ENCODE data around the gene NRXN3.

NRXN3 gene

DNA sequence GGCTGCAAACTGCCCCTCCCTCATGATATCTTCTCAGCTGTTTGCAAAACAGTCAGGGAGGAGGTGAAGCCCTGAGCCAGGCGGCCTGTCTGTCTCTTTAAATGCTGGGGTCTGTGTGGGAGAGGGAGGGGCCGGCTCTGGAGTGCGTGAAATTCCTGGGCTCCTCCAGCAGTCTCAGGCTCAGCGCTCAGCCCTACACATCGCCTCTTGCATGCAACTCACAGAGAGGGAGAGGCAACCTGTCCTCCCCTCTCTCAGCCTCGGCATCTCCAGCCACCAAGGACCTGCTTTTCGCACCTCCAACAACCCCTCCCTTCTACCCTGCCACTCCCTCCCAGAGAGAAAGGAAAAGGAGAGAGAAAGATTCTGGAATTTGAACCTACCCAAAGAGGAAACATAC, at the start of gene NRXN3:
Gene NRXN3 (plus strand): TSS at position 171 of the 400 bp plus-strand sequence. CDS start 72,721 bp downstream, outside the sequence.
- no peak for DNase-seq

DNA sequence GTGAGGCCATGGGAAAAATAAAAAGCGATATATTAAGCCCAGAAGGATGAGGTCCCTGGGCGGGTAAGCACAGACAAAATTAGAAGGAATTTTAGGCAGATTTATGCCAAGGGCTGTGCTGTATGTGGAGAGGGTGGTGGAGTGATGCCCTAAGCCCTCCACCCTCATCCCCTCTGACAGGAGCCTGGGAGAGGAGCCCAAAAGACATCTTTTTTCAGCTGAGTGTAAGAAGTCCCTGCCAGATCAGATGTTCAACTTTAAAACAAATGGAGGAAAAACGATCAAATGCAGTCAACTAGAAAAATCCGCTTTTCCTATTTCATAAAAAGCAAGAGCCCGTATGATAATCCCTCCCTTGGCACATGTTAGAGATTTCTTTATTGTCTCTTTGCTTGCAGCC, 47.7 kb upstream of the NRXN3 start:
- DNase-seq: no peak

DNA sequence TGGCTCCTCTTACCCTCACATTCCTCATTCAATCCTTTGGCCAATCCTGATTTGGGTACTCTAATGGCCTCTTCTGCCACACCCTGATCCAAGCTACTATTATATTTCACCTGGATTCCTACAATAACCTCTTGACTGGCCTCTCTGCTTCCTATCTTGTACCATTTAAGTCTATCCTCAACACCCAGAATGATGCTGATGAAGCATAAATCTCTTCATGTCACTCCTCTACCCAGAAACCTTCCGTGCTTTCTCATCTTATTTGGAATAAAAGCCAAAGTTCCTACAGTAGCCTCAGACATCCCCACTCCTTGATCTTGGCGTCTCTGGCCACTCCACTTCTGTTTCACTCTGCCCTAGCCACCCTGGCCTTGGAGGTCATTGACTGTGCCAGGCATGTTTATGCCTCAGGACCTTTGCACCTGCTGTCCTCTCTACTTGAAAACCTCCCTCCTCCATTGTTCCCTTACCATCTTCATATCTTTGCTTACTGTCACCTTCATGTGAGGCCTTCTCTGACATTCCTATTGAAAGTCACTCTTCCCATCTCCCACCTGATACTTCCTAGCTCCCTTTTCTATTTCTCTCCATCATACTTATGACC, 46.4 kb upstream of the NRXN3 start:
- no peak for DNase-seq

DNA sequence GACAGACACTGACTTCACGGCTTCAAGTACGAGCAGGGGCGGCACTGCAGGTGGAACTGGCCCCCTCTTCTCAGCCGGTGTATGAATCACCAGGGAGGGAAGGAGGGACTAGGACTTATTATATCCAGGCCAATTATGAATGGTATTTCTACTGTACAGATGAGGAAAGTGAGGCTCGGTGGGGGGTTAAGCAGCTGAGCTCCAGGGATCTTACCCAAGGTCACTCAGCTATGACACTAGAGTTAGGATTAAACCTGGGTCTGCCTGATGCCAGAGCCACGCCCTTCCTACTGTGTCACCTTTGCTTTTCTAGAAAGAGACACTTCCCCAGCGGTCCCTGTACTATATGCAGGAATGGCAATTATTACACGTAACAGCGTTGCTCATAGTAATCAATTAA, 42.2 kb upstream of the NRXN3 start:
- DNase-seq: no peak

DNA sequence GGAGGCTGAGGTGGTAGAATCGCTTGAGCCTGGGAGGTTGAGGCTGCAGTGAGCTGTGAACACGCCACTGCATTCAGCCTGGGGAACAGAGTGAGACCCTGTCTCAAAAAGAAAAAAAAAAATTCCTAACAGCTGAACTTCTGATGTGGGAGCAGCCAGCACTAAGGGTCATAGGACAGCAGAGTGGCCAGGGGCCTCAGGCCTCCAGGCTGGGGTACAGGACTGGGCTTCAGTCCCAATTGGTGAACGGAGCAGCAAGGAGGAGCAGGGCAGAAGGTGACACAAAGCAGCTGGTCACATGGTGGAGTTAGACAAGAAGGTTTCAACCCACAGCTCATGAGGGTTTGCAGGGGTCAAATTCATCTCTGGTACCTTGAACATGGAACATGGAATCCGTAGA, 40.8 kb upstream of the NRXN3 start:
- no peak for DNase-seq

DNA sequence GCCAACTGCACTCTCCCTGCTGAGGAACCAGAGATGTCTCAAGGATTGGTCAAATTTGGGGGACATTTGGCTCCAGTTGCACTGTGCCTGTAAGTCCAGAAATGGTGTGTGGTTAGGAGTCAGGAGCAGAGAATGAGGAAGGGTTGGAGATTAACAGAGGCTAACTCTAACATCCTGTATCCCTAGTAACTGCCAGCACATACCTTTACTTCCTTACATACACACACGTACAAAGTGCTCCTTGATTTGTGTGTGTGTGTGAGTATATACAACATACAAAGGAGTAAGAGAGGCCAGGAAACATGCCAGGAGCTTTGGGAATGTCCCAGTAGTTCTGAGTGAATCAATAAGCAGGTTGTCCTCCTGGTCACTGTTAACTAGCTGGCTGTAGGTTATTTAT, 39.8 kb upstream of the NRXN3 start:
- DNase-seq: no peak

DNA sequence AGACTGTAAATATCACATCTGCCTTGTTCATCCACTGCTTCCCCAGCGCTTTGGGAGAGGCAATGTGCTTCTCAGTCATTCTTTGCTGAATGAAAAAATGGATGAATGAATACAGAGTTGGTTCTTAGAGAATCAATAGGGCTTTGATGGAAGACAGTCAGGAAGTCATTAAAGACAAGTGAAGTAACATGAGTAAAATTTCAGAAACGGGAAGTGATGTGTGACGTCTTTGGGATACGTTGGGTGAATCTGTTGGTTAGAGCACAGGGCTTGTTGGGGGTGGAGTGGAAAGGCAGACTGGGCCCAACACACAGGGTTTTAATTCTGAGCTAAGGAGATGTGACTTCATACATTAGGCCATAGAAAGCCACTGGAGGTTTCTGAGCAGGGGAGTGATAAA, 39.0 kb upstream of the NRXN3 start:
- no peak for DNase-seq

DNA sequence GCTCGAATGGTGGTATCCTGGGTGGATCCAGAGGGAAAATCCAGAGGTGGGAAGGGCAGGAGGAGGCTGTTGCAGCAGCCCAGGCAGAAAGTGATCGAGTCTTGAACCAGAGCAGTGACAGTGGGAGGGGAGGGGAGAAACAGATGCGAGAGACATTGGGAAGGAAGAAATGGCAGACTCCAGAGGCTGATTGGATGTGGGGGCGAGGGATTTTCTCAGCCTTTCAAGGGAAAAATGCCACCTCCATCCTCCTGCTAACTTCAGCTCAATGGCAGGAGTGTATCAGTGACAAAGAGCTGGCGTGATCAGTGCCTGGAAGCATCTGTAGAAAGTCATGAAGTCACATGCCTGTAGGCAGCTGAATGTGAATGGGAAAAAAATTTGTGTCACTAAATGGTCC, 38.6 kb upstream of the NRXN3 start:
- no peak for DNase-seq

DNA sequence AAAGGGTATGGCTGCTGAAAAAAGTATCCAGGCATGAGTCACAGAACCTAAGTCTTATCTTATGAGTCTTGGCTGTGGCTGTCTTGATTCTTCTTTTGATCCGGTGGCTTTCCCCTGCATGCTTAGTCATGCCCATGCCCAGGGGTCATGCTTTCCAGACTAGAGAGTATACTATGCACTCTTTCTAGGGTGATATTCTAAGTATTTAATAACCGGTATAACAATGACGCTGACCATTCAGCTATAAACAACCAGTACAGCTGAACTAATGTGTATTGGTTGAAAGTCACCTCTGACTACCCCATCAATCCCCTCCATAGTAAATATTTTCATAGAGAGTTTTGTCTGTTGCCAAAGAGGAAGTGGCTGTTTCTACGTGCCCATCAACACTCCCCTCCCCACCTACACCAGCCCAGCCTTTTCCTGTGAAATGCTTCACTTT, 34.7 kb upstream of the NRXN3 start:
- DNase-seq: no peak

DNA sequence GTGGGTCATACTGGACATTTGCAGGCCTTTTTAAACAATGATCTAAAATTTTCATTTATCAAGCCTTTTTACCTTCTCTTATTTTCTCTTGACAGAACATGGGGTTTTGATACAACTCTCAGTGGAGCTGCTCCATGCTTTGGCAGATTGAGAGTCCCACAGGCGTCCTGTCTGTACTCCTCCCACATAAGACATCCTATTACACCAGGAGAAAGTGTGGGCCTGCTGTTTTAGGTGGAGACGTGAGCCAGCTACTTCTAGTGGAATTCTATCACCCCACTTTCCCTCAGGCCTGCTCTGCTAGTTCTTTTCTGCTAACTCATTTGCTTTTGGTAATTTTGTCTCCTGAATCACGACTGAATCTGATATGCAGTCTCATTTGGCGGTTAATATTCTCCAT, 33.5 kb upstream of the NRXN3 start:
- no peak for DNase-seq

DNA sequence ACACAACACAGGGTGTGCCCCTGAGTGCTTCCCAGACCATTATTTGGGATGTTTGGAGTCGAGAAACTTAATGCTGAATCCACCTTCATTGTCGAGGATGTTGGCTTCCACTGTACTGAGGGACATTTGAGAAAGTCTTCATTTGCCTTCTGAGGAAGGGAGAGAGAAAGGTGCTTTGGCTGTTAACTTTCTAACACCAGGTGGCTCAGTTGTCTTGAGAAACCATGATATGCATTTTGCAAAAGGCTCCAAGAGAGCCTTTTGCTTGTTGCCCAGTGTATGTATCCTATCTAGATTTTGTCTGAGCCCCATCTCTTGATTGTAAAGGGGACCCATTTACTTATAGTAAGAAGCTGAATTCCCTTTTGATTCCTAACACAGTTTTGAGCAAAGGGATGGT, 28.6 kb upstream of the NRXN3 start:
- no peak for DNase-seq

DNA sequence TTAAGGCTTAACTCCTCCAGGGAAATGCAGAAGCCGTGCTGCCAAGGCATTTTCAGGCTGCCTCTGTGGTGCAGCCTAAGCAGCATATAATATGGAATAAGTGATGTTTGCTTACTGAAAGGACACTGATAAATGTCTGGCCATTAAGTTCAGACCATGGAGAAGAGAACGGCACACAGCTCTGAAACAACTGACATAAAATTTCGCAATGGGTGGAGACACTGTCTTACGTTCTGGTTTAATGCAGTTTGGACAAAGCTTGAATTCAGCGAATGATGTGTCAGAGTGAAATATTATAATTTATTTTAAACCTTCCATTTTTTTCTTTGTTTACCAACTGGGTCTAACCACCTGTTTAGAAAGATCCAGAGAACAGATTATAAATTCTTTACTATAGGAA, 27.2 kb upstream of the NRXN3 start:
- DNase-seq: no peak

DNA sequence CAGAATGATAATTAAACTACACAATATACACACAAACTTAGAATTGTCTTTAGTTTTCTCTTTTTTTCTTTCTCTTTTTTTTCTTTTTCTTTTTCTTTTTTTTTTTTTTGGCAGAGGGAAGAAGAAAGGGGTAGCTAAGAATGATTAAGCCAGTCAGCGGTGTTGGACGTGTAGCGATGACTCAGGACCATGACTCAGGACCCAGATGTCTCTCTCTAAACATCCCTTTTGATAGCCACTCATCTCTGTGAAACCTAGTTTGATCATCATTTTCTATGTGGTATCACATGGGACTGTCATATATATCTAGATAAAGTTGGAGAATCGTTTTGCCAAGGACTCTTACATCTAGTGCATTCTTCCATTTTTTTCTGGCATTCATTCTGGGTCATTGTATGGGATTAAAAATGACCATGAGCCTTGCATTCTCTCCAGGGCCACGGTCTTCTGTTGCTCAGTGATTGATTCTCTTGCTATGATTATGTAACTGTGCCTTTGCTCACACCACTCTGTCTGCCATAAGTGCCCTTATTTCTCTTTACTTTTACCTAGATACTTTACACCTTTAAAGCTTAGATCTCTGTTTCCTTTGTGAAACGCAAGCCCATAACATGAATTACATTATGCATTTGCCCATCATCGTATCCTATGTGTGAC, 26.6 kb upstream of the NRXN3 start:
- DNase-seq: peak; percentile 50

DNA sequence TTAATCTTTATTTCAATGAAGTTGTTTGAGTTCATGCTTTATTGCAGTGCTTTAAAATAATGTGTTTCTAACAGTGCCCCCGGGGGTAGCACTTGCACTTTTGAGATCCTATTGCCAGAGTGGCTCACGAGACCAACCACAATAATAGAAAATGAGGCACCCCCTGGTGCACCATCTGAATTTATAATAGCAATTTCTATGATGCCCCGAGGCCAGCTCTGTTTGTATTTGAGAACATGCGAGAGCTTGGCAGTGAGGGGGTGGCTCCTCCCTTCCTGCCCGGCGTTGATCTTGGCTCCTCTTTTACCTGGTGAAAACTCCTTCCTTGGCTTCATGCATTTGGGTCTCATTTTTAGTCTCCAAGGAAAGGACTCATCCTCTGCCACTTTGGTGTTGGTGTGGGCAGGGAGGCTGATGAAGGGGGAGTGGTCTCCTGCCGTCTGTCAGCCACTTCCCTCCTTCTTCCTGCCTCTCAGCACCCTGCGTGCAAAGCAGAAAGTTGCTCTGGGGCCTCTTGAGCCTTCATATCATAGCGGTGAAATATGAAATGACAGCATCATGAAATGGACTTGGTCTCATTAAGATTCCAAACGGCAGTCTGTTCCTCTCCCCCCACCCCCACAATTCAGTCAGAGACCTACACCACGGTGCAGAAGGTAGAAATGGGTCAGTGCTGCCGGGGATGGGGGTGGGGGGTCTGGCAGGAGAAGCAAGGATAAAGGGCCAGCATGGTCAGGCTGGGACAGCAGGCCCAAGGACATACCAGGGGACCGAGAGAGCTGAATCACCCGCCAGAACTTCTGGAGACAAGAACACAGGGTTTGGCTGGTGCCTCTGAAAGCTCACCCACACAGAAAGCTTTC, 17.7 kb upstream of the NRXN3 start:
- no peak for DNase-seq

DNA sequence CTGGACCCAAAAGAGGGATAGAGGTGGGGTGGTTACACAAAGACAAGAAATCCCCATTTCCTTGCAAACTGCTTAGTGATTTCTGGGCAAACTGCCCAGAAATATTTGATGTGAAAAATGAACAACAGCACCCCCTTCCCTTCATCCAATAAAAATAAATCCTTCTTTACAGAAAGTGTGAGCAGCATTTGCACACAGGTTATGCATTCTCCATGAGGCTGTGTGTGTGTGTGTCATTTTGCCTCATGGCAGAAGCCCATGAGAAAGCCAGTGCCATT, 17.2 kb upstream of the NRXN3 start:
- peak; percentile 33 for DNase-seq

DNA sequence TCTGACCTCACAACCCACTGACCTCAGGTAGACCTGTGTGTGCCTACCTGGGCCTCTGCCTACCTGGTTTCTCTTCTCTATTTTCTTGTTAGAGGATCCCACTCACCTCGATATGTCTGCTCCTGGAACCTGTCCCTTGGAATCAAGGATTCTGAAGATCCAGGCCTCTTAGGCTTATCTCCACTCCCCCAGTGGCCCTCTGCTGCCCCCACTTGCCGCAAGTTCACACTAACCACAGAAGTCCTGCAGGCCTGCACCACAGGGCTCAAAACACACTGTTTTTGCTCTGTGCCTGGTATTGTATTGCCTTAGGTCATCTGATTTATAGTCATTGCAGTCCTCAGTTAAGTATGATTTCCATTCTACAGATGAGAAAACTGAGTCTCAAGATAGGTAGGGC, 15.3 kb upstream of the NRXN3 start:
- no peak for DNase-seq

DNA sequence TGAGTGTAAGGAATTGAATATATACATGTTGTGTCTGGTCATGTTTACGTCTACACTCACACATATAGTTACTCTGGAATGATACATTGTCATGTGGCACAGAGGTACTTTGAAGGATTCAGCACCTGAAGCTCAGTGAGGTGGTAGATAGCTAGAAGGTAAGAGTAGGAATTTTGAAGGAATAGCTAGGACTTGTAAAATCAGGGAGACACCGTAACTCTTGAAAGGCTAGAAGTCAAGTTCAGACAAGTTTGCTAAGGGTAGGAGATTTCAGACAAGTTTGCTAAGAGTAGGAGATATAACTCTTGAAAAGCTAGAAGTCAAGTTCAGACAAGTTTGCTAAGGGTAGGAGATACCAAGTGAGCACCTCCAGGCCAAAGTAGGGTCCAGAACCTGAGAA, 14.0 kb upstream of the NRXN3 start:
- no peak for DNase-seq

DNA sequence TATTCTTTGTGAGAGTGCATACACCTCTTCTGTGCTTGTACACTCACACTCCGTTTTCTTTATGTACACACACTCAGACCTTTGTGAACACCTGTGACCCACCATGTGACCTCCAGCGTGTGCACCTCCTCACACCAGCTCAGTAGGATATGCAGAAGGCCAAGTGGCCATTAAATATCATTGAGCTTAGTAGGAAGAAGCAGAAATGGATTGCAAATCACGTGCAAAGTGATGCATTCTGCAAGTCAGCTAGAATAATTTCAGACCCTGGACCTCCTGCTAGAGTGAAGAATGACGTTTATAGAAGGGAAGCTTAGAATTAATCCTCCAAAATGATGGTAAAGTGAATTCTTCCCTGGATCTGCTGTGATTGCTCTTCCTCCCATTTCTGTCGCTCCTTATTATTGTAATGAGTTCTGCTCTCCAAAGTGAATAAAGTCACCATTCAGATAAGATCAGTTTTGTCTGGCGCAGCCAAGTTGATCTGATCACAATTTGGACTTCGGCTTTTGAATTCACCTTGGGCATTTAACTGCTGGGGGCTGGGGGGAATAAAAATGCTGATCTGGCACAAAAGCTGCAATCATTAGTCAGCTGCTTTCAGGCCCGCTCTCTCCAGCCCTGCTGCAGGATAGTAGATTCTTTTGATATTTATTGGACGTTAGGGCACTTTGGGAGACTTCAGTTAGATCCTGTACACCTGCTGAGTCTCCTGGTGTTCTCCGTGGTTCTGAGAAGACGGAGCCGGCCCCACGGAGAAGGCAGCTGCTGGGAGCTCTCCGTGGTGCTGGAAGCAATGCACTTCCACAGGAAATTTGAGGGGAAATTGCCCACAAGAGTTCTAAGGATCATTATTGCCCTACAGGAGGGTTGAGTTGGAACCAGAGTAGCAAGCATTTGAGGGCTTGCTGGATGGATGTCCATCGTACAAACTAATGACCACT, 12.4 kb upstream of the NRXN3 start:
- DNase-seq: peak; percentile 12

DNA sequence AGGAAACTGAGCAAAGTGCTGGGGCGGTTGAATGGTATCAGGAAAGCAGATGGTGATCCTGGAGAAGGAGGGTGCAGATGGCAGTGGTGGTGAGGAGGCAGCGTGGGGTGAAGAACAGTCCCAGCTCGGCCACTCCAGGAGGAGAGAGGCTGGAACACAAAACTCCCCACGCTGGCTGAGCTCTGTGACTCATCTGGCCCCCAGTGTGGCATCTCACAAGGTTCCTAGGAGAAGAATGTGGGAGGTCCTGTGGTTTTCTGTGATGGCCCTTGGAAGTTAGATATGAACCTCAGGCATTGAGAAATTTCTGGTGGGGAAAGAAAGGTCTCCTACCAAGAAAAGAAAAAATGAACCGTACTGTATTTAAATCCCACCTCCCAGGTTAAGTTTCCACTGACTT, 8.0 kb upstream of the NRXN3 start:
- peak; percentile 30 for DNase-seq

DNA sequence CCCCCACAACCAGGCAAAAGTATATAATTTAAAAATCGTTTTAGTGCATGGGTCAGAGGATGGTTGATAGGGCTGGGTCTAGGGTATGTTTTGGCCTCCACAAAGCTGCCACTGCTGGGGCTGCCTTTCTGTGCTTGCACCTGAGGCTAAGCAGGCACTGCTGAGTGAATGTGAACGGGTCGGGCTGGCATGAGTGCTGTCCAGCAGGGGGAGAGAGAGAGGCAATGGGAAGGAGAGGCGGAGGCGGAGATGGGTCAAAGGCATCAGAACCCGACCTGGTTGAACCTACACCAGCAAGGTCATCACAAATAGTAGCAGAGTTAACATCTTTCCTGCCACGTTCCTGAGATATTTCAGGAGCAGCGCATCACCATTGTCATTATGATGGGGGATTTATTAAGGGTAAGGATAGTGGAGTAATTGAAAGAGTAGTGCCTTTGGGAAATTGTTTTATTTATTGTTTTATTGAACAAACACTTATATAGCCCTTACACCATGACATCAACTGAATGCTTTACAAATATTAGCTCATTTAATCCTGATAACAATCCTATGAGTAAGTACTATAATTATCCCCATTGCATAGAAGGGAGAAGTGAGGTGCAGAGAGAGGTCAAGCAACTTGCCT, 5.8 kb upstream of the NRXN3 start:
- DNase-seq: no peak

DNA sequence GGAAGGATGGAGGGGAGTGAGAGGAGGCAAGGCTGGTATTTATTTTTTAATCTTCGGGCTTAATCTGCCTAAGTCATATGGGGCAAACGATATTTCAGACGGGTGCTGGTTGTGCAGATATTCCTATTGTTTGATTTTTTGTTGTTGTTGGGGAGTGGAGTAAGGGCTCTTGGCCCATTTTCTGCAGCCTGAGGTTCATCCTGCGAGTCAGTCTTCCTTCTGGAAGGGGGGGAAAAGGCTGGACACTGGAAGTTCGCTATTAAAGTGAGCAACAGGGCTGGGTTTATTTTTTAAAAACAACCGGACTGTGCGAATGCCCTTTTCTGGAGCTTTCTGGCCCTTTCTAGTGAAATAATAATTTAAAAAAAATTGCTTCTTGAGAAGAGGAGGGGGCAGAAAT, 2.3 kb downstream of the NRXN3 start:
- no peak for DNase-seq

DNA sequence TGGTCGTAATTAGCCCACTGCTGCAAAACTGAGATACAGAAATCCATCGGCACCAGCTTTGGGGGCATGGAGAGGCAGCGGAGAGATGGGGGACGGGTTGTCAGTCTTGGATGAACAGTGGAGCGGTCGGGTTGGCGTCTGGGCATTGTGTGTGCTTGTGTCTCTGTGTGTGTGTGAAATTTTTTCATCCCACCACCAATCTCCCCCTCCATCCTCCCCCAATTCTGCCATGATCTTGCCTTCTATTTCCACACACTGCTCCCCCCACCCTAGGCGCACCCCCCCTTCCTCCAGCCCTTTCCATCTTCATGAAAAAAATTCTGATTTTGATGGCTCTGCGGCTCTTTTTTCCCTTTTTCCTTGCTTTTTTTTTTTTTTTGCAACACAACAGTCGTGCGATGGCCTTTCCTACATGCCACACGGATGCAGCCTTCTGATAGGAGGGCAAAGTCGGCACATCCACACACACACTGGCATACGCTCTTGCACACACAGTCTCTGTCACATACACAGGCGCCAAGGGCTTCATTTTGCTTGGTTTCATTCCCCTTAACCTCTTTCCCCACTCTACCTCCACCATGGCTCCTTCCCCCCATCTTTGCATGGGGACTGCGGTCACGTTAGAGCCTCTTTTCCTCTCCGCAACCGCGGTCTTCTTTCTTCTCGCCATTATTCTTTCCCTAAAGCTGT, 3.3 kb downstream of the NRXN3 start:
- no peak for DNase-seq

All from fibroblast of skin of right biceps (primary cell).